Sciatic nerve (tissue), 2 donors: Measurements from ENCODE around the gene PCED1B. TPM values are rescaled to one million over a fixed set of nuclear protein-coding genes. Genes with fewer than 3 reads are reported as not detected.
"Not testable (repeated sequence)": the region's sequence is repeated elsewhere in the genome, so short reads cannot be mapped to it uniquely, and the experiment has no call there.

Experiments
- ATAC-seq: fragments of 200-7000 bp; cut with Tn5 transposase; one replicate; pipeline ENCODE4 v1.9.1; 2020; ENCODE audit warnings: mild to moderate bottlenecking, moderate library complexity
- DNase-seq: peaks from one replicate; pipeline ENCODE4 v3.0.0-alpha.2; 2020; ENCODE audit warnings: low spot score
- intact Hi-C: fragments of 100-400 bp; cut with DNase I; formaldehyde crosslinking; loops from one replicate; pipeline ENCODE4 v1.14.2; 2022
- total RNA-seq: library from RNA; stranded (reverse); fragmentation: NEBNext Ultra II Directional; extraction: Animal tissue kit (Norgen Biotek cat#: 25700); gene quantifications from one replicate; pipeline ENCODE4 v1.2.1, GENCODE V29; 2021
- donor health status: DM: no; HTN: no; CAD: no.
- donor health status: DM: no; HTN: no; CAD: no.

Gene PCED1B
- total RNA-seq, 1 donor from 2014 or later, result 5.0 TPM

GRCh38 chr12:47152095-47152494 is 72.7 kb downstream of the PCED1B start:
- no peak for ATAC-seq
- DNase-seq, result no peak
- intact Hi-C loops, result no loop called here

- ATAC-seq, result no peak
- DNase-seq, result no peak
- intact Hi-C loops, result no loop called here
Measured at GRCh38 chr12:47155457-47156166, 76.2 kb downstream of the PCED1B start.

- intact Hi-C loops, result no loop called here
- ATAC-seq (peak; percentile 26), DNase-seq (no peak)
Measured at GRCh38 chr12:47156167-47156736, 76.8 kb downstream of the PCED1B start.

GRCh38 chr12:47158792-47159191 is 79.4 kb downstream of the PCED1B start:
- DNase-seq, result no peak
- no peak for ATAC-seq
- intact Hi-C loops, result no loop called here

GRCh38 chr12:47159348-47159747 is 79.9 kb downstream of the PCED1B start:
- ATAC-seq (no peak), DNase-seq (no peak)
- intact Hi-C loops, result no loop called here

GRCh38 chr12:47160316-47161244 is 81.2 kb downstream of the PCED1B start:
- DNase-seq (no peak), ATAC-seq (no peak)
- intact Hi-C loops, result no loop called here

GRCh38 chr12:47164116-47164515 is 84.7 kb downstream of the PCED1B start:
- DNase-seq (no peak), ATAC-seq (no peak)
- intact Hi-C loops, result no loop called here

- DNase-seq (no peak), ATAC-seq (no peak)
- intact Hi-C loops, result no loop called here
Measured at GRCh38 chr12:47164724-47165439, 85.5 kb downstream of the PCED1B start.

GRCh38 chr12:47165934-47166333 is 86.5 kb downstream of the PCED1B start:
- no peak for DNase-seq
- intact Hi-C loops, result no loop called here
- ATAC-seq, result no peak

GRCh38 chr12:47166365-47166764 is 86.9 kb downstream of the PCED1B start:
- intact Hi-C loops, result no loop called here
- DNase-seq (no peak), ATAC-seq (no peak)

GRCh38 chr12:47170281-47170680 is 90.9 kb downstream of the PCED1B start:
- DNase-seq, intact Hi-C loops, ATAC-seq: not testable (repeated sequence)

GRCh38 chr12:47178014-47178413 is 98.6 kb downstream of the PCED1B start:
- no peak for DNase-seq
- ATAC-seq, result no peak
- intact Hi-C loops, result no loop called here

- intact Hi-C loops, DNase-seq: not testable (repeated sequence)
Measured at GRCh38 chr12:47182164-47182938, 102.9 kb downstream of the PCED1B start.

GRCh38 chr12:47184229-47184628 is 104.8 kb downstream of the PCED1B start:
- DNase-seq (no peak), ATAC-seq (no peak)
- intact Hi-C loops, result no loop called here

More at GRCh38 chr12:47182164-47182938, 102.9 kb downstream of the PCED1B start:
- ATAC-seq, result not testable (repeated sequence)

- ATAC-seq (no peak), DNase-seq (no peak)
- intact Hi-C loops, result no loop called here
Measured at GRCh38 chr12:47184813-47185212, 105.4 kb downstream of the PCED1B start.

- intact Hi-C loops, result no loop called here
- no peak for DNase-seq
Measured at GRCh38 chr12:47186246-47186645, 106.8 kb downstream of the PCED1B start.

GRCh38 chr12:47188576-47189441 is 109.4 kb downstream of the PCED1B start:
- ATAC-seq, result no peak
- intact Hi-C loops, result no loop called here
- no peak for DNase-seq

More at GRCh38 chr12:47186246-47186645, 106.8 kb downstream of the PCED1B start:
- no peak for ATAC-seq
